GM21360 (cell line): ENCODE measurements around the gene CLEC7A.

Experiments
- ATAC-seq: cut with Tn5 transposase; IDR thresholded peaks from one replicate; pipeline ENCODE4 v1.9.1; 2021; ENCODE audit warnings: mild to moderate bottlenecking, moderate library complexity; ENCODE audit not compliant: unreplicated experiment

CLEC7A gene

DNA sequence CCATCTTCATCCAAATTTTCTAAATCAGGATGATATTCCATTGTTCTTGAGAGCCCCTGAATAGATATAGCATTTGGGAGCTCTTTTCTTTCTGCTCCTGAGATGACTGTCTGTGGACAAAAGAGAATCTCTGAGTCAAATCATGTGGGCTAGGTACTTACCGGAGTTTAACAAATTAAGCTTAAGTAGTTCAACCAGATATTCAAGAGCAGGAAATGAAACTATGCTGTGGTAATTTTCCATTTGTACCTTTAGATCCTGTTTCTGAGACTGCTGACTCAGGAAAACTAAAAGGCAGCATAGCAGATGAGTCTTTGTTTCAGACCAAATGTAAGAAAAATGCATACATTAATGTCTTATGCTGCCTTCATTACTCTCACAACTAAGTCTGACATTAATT lies at the start of gene CLEC7A:
Gene CLEC7A (minus strand): TSS at position 158 of the 400 bp plus-strand sequence. CDS start 117 bp downstream, at position 41.
- ATAC-seq, result peak; percentile 93

DNA sequence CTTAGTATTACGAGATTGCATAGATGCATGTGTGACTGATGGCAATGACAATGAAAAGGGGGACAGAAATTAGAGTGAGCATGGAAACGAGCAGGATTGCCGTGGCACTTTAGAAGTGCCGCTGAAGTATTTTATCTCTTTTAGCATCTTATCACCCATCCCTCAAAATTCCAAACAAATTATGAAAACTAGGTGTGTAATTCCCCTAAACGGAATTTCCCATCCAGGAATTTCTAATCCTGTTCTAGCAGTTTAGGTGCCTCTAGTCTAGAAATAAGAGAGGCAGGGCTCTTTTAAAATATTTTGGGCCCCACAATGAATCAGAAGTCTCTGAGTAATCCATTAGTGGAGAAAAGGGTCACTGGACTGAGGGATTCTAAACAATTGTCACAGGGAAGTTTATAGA lies 49.8 kb upstream of the CLEC7A start:
- ATAC-seq, result no peak

DNA sequence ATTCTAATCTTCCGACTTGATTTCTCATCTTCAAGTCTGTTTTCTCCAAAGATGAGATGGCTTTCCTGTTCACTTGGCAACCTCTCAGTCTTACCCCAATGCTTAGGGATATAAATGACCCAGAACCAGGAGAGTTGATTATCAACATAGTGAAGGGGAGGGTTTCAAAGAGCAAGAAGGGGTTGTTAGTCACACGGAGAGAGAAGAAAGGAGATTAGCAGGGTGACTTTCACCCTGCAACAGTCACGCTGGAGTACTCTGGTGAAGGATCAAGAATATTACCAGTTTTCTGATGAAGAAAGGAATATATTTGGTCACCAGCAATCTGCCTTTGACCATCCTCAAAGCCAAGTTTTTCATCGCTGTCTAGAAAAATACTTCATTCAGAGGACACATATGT lies 48.8 kb upstream of the CLEC7A start, which contains the start of gene TMEM52B:
Gene TMEM52B (plus strand): TSS at position 212 of the 400 bp plus-strand sequence. CDS start 543 bp downstream, outside the sequence.
- no peak for ATAC-seq

DNA sequence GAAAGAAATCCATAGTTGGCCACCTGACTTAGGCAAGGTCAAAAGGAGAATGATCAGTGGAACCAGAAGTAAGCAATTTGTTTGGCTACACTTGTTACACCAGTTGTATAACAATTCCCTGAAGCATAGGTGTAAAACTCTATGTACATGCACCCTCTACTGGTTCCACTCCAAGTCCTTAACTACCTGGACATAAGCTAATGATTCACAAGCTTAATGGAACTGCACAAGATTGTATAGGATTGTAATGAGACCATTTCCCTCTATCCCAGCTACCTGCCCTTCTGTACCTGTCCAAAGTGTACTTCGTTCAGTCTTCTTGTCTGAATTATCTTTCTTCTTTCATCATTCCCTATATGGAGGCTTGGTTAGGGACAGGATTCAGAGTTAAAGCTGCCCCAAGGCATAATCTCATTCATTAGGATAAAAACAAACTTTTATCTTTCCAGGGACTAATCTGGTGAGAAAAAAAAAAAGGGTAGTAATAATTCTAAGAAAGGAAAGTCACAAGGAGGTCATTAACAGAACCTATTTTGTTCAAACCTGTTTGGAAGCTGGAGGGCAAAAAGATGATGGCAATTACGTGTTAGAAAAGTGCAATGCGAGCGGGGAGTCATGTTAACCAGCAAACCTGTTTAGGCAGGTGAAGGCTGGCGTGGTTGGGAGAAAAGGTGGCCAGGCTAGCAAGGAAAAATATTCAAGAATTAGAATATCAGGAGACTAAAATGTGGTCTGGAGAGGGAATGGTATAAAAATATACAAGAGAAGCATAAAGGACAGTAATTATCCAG lies 46.0 kb upstream of the CLEC7A start:
- ATAC-seq, result no peak

DNA sequence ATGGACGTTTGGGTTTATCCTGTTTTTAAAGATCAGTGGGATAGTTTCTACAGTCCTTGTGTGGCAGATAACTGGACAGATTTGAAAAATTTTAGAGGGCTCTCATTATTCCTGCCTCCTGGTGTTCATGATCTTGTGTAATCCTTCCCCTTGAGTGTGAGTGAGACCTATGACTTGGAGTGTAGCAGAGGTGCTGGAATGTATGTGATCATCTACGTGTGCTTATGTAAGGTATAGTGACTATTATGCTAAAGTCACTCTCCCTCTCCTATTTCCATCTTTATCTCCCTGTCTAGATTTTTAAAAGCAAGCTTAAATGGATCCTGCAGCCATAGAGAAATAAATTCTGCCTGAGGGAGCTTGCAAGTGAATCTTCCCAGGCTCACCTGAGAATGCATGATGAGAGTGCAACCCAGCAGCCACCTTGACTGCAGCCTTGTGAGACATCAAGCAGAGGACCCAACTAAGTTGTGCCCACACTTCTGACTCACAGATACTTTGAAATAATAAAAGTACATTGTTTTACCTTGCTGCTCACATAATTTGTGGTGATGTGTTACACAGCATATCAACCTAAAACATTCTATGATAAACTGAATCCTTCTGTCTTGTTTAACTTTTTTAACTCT lies 45.1 kb upstream of the CLEC7A start:
- no peak for ATAC-seq

DNA sequence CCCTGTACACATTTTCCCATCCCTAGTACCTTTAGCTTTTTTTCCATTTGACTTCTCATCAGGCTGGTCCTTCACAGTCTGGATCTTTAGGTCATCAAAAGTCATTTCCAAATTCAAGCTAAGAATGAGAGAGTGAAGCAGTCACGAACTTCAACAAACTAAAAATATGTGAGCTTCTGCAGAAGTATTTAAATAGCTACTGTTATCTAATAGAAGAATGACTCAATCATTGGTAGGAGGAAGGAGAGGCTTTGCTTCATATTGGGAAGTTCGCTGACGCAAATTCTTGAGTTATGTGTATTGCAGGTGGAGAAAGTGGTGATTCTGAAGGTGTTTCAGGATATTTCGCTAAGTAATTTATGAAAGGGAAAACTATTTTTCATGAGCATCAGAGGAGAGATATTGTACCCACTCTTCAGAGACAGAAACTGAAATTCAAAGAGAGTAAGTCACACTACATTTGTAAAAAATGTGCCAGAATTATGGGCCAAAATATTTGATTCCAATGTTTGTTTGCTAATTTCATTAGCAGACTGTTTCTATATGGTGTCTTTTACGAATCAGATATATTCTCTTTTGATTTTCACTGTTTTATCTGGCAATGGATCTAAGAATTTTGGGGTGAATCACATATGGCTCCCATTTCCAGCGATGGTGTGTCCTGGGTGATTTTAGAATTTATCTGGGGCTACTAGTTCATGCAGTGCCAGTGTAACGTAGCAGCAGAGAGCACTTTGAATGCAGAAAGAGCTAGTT lies 42.2 kb upstream of the CLEC7A start, which contains the start of gene OLR1:
Gene OLR1 (minus strand): TSS at position 160 of the 756 bp plus-strand sequence. CDS start 55 bp downstream, at position 105.
- no peak for ATAC-seq

DNA sequence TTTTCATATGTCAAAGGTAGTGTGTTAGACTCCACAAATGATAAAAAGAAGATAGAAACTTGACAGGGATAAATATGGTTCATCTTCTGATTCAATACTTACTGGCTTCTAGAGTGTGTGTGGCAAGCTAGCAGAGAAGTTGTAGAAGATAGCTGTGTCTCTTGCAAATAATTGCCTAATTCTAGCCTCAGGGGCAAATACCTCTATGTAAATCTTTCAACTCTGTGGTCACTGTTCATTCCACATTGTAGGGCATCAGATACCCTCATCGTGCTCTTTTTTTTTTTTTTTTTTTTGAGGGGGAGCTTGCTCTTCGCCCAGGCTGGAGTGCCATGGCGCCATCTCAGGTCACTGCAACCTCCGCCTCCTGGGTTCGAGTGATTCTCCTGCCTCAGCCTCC lies 40.2 kb upstream of the CLEC7A start:
- no peak for ATAC-seq

DNA sequence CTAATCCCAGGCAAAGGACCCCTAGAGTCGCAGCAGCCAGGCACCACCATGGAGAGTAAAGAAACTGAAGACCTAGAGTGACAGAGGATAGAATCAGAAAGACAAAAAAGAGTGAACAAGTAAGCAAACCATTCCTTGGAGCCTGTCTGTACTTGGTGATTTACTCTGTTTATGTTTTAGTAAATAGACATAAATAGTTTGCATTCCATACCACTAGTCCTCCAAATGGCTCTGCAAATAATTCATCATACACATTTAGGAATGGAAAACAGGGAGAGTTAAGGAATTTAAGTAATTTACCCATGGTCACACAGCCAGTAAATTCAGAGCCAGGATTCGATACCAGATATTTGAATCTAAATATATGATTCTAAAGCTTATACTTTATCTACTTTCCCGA lies 39.1 kb upstream of the CLEC7A start:
- ATAC-seq, result no peak

DNA sequence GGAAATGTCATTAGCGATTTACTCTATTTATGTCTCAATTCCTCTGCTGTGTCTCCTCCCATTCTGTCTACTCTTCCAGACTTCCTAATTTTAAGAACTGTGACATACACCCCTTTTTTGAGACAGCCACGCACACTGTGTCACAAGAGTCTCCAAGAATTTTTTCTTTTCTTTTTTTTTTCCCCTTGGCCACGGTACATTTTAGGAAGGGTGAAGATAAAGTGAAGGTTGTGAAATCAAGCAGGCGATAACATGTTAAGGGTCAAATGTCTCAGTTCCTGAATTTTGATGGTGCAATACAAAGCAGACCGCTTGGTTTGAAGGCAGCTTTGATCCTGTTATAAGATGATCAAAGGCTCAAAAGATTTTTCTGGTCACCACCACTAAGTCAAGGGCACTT lies 37.6 kb upstream of the CLEC7A start:
- no peak for ATAC-seq

DNA sequence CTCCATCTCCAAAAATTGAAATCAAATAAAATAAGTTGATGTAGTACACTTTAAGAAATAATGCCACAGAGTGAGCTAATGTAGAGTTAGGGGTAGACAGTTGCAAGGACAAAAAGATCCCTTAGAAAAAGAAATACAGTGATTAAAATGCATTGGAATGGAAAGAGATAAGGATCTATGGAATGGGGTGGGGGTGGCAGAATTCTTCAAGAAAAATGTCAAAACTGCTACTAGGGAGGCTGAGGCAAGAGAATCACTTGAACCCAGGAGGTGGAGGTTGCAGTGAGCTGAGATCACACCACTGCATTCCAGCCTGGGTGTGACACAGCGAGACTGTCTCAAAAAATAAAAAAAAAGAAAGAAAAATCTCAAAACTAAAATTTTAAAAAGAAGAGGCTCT lies 35.4 kb upstream of the CLEC7A start:
- ATAC-seq, result no peak

DNA sequence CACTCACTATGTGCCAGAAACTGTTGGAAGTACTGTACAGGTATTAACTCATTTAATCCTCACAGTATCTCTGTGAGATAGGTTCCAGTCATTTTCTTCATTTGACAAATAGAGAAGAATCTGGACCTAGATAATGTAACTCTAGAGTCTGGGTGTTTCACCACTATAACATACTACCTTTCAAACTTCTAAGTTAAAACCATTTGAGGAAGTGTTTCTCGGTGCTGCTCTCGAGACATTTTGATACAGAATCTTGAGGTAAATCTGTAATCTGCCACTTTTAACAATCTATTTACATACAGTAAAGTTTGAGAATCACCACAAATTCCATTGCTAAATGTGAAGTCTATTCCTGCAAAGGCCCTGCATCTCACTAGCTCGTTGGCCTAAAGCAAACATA lies 33.1 kb upstream of the CLEC7A start:
- ATAC-seq, result no peak

DNA sequence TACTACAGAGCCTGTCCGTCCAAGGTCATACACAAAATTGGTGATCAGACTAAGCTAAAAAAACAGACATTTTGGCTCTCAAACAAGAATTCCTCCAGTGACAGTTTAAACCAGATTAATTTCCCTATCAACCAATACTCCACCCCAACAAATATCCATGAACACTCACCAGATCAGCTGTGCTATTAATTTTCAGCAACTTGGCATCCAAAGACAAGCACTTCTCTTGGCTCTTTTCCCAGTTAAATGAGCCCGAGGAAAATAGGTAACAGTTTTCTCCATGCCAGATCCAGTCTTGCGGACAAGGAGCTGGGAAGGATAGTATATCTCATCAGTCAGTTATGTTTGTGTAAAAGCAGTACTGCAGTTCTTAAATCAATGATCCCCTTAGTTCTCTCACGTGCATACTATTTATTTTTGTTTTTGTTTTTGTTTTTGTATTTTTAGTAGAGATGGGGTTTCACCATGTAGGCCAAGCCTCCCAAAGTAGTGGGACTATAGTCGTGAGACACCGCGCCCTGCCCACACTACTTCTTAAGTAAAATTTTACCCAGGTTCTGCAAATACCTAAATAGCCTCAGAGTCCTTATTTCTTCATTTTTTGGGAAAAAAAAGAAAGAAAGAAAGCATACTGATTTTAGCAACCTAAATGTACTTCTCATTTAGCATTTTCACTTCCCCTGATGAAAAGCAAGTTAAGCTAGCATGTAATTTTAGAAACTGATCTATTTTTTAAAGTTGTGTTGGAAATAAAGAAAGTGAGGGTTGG lies 30.8 kb upstream of the CLEC7A start:
- no peak for ATAC-seq

DNA sequence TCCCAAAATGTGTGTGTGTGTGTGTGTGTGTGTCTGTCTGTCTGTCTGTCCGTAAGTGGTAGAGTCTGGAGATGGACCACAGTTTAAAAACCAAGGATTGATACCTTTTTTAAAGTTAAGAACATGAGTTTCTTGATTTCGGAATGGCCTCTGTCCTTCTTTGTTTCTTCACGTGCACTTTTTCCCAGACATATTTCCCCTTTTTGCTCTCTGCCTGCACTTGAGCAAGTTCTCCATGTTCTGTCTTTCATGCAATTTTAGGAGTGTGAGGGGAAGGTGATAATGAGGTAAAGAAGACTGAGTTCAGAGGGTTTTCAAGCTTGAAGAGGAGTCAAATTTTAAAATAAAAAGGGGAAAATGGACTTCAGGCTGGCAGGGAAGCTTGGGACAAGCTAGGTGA lies 29.3 kb upstream of the CLEC7A start:
- ATAC-seq, result no peak

DNA sequence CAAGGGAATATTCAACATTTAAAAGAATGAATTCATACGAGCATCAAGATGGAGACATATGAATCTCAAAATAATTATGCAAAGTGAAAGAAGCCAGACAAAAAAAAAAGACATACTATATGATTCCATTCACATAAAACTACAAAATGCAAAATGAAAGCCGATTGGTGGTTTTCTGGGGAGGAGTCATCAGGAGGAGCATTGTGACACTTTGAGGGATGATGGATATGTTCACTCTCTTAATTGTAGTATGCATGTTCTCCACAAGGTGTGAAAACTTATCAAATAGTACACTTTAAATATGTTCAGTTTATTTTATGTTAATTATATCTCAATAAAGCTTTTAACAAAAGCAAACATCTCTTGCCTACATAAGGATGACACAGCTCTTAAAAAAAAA lies 28.4 kb upstream of the CLEC7A start:
- no peak for ATAC-seq

DNA sequence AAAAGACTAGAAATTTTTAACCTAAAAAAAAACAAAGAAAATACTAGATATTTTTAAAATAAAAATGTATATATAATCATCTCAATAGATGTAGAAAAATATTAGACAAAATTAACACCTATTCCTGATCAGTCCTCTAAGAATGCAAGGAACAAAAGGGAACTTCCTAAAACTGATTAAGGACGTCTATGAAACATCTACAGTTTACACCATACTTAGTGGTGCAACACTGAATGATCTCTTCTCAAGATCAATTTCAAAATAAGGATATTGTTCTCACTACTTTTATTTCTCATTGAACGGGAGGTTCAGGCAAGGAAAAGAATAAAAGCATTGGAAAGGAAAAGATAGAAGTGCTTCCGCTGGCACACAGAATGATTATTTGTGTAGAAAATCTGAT lies 26.0 kb upstream of the CLEC7A start:
- no peak for ATAC-seq

DNA sequence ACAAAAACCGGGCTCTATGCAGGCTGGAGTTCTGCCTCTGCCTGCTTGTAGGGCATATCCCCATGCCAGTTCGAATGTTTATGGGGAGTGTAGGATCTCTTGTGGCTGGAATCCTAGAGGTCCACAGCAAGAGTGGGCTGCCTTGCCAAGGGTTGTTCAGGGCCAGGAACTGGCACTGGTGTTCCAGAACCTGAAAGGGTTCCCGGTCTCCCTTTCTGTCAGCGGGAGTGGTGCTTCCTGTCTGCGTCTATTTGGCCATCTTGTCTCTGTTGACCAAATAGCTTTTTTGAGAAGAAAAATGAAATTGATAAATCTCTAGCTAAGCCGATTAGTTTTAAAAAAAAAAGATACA lies 24.1 kb upstream of the CLEC7A start:
- ATAC-seq, result no peak

DNA sequence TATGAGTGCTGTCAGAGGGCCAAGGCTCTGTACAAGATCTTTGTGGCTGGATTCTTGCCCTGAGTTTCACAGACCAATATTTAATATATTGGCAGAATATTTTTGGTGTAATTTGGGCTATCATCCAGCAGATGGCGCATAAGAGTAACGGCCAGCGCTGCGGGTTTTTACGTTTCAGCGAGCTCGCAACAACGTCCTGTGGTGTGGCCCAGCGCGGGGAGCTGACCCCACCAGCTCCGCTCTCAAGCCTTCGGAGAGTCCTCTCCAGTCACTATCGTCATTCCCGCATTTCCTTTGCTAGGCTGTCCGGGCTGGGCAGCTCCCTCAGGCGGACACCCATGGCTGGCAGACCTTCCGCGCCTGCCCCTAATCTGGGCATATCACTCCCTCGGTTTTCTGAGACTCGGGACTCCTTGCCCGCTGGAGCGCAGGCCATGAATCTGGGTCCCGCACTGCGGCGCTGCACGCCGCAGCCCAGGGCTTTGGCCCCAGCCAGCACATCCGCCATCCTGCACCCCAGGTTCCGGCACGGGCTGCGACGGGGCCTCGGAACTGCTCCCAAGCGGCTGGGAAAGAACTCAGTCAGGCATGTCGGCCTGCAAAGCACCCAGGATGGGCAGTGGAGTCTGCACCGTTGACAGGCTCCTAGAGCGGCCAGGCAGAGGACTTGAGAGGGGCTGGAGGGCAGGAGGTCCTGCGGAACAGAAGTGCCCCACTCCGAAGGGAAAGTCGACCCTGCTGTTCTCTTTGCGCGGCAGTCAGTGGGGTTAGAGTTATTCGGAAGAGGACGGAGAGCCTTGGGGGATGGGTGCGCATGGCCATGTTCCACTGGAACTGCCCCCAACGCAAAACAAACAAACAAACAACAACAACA lies 23.5 kb upstream of the CLEC7A start:
- peak; percentile 58 for ATAC-seq

DNA sequence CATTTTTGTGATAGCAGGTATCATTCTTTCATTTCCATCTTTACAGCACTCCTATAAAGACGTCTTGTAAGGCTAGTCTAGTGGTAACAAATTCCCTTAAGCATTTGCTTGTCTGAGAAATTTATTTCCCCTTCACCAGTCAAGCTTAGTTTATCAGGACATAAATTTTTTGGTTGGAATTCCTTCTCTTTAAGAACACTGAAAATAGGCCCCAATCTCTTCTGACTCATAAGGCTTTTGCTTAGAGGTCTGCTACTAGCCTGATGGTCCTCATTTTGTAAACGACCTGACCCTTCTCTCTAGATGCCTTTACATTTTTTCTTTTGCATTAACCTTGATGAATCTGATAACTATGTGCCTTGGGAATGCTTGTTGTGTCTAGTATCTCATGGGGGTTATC lies 21.6 kb upstream of the CLEC7A start:
- ATAC-seq, result no peak

DNA sequence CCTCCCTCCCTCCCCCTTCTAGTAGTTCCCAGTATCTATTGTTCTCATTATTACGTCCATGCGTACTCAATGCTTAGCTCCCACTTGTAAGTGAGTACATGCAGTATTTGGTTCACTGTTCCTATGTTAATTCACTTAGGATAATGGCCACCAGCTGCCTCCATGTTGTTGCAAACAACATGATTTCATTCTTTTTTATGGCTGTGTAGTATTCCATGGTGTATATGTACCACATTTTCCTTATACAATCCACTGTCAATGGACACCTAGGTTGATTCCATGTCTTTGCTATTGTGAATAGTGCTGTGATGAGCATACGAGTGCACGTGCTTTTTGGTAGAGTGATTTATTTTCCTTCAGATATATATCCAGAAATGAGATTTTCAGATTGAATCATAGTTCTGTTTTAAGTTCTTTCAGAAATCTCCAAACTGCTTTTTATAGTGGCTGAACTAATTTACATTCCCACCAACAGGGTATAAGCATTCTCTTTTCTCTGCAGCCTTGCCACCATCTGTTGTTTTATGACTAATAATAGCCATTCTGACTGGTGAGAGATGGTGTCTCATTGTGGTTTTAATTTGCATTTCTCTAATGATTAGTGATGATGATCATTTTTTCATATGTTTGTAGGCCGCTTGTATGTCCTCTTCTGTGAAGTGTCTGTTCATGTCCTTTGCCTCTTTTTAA lies 17.9 kb upstream of the CLEC7A start:
- ATAC-seq, result peak; percentile 69
